Endothelial cell of umbilical vein (primary cell): ENCODE data around the gene CCDC15. TPM values are rescaled to one million over a fixed set of nuclear protein-coding genes. Genes with fewer than 3 reads are reported as not detected.

ENCODE experiments used
- BruUV-seq: library from RNA; stranded (reverse); fragments of 400-500 nt; replicated peaks from 2 replicates; lab custom pipeline; 2021; lab: Mats Ljungman, UMichigan
- CTCF ChIA-PET: fragments of 300-600, 350-600 bp; sonication (Branson Sonifier 250); formaldehyde crosslinking; loops from one replicate; lab custom pipeline; 2021; ENCODE audit warnings: antibody characterized with exemption, inconsistent platforms; lab: Charles Lee
- POLR2A ChIA-PET: fragments of 300-600, 350-600 bp; sonication (Branson Sonifier 250); formaldehyde crosslinking; loops from one replicate; lab custom pipeline; 2021; ENCODE audit warnings: antibody characterized with exemption, inconsistent platforms; lab: Charles Lee
- DNase-seq: peaks from one replicate; pipeline ENCODE4 v3.0.0-alpha.2; 2011; ENCODE audit warnings: low read depth, low spot score
- FAIRE-seq: peaks from 2 replicates; lab custom pipeline; 2011; peaks lifted over from hg19 to GRCh38; lab: Jason Lieb, UNC
- H2AFZ ChIP-seq: 2 replicates; pipeline ENCODE4 v1.6.0; 2012; ENCODE audit warnings: low read depth, low read length, control low read depth, inconsistent platforms
- H3K27ac ChIP-seq: 2 replicates; pipeline ENCODE4 v1.5.1; 2011; ENCODE audit warnings: low read depth, mild to moderate bottlenecking, control low read depth, low read length, moderate library complexity; ENCODE audit not compliant: insufficient read depth
- H3K27me3 ChIP-seq, 2 experiments: 2 replicates each; pipeline versions ENCODE4 v1.6.0 to v1.6.1; 2011; ENCODE audit warnings: low read length in 2 of 2, mixed read lengths in 1 of 2; ENCODE audit not compliant: control insufficient read depth in 2 of 2, insufficient read depth in 2 of 2
- H3K36me3 ChIP-seq, 2 experiments: 2 replicates in 1 of 2; 3 replicates in 1 of 2; pipeline ENCODE4 v1.5.1; 2011; ENCODE audit warnings: low read length in 2 of 2, mild to moderate bottlenecking in 1 of 2, moderate library complexity in 1 of 2; ENCODE audit not compliant: control insufficient read depth in 2 of 2, insufficient read depth in 2 of 2; ENCODE audit errors: extremely low read depth in 1 of 2
- H3K4me1 ChIP-seq: 3 replicates; pipeline ENCODE4 v1.5.1; 2011; ENCODE audit warnings: mild to moderate bottlenecking, low read length; ENCODE audit not compliant: control insufficient read depth, insufficient read depth; ENCODE audit errors: extremely low read depth
- H3K4me2 ChIP-seq: 2 replicates; pipeline ENCODE4 v1.6.1; 2011; ENCODE audit warnings: low read length, control low read depth, mixed read lengths; ENCODE audit not compliant: insufficient read depth
- H3K4me3 ChIP-seq, 3 experiments: fragments of 200-600 bp in 1 of 3; sonication (generic), shearing (Covaris generic) in 1 of 3; replicated peaks in 1 of 3; 2 replicates each; pipeline ENCODE4 v1.5.1; 2011 to 2016; ENCODE audit warnings: control low read depth in 3 of 3, low read length in 3 of 3, mild to moderate bottlenecking in 2 of 3, inconsistent platforms in 1 of 3, low read depth in 1 of 3, moderate library complexity in 1 of 3; ENCODE audit not compliant: insufficient read depth in 1 of 3
- H3K79me2 ChIP-seq: 2 replicates; pipeline ENCODE4 v1.6.0; 2012; ENCODE audit warnings: low read length, inconsistent platforms; ENCODE audit not compliant: control insufficient read depth, insufficient read depth
- H3K9ac ChIP-seq: replicated peaks from 2 replicates; pipeline ENCODE3; 2011; ENCODE audit warnings: low read length, control low read depth; ENCODE audit not compliant: insufficient read depth; ENCODE audit errors: extremely low read depth
- H3K9me1 ChIP-seq: replicated peaks from 3 replicates; pipeline ENCODE4 v1.6.0; 2011; ENCODE audit warnings: mild to moderate bottlenecking, low read length; ENCODE audit not compliant: control insufficient read depth, insufficient read depth; ENCODE audit errors: extremely low read depth
- H3K9me3 ChIP-seq: replicated peaks from 2 replicates; pipeline ENCODE4 v1.5.1; 2012; ENCODE audit warnings: low read length, inconsistent platforms; ENCODE audit not compliant: control insufficient read depth, insufficient read depth
- H4K20me1 ChIP-seq: replicated peaks from 2 replicates; pipeline ENCODE3; 2011; ENCODE audit warnings: mild to moderate bottlenecking, low read length; ENCODE audit not compliant: control insufficient read depth, insufficient read depth; ENCODE audit errors: extremely low read depth
- EZH2 ChIP-seq: IDR thresholded peaks from 2 replicates; pipeline ENCODE4 v1.6.1; 2012; ENCODE audit warnings: borderline replicate concordance, low read depth, mild to moderate bottlenecking, moderate library complexity, low read length, inconsistent platforms; ENCODE audit not compliant: severe bottlenecking
- FOS ChIP-seq: IDR thresholded peaks from 2 replicates; pipeline ENCODE4 v1.6.1; 2011; ENCODE audit warnings: mild to moderate bottlenecking, low read length, moderate library complexity, borderline replicate concordance; ENCODE audit not compliant: insufficient read depth
- GATA2 ChIP-seq: IDR thresholded peaks from 2 replicates; pipeline ENCODE4 v1.7.0; 2011; ENCODE audit warnings: low read depth, mild to moderate bottlenecking, moderate library complexity, mixed read lengths, low read length; ENCODE audit not compliant: insufficient read length, insufficient read depth
- JUN ChIP-seq: IDR thresholded peaks from 2 replicates; pipeline ENCODE4 v1.6.1; 2011; ENCODE audit warnings: borderline replicate concordance, low read depth; ENCODE audit not compliant: insufficient read length, insufficient read depth
- MYC ChIP-seq: IDR thresholded peaks from one replicate; pipeline ENCODE4 v1.6.1; 2011; ENCODE audit warnings: mild to moderate bottlenecking, low read depth, low read length
- POLR2A ChIP-seq: IDR thresholded peaks from 2 replicates; pipeline ENCODE4 v1.6.1; 2012; ENCODE audit warnings: low read depth, mild to moderate bottlenecking, control low read depth, low read length
- POLR2AphosphoS5 ChIP-seq: IDR thresholded peaks from 2 replicates; pipeline ENCODE4 v1.6.1; 2012; ENCODE audit warnings: low read depth, mild to moderate bottlenecking, control low read depth, low read length, moderate library complexity; ENCODE audit not compliant: insufficient read depth
- dilution Hi-C: fragments of 300-500 bp; cut with MboI; formaldehyde crosslinking; loops from one replicate; pipeline ENCODE4 v1.15.0; 2019; ENCODE audit warnings: low sequenced_read_pairs; ENCODE audit not compliant: extremely low pct_ligation_motif_present
- intact Hi-C: fragments of 100-400 bp; cut with micrococcal nuclease; formaldehyde crosslinking; loops from one replicate; pipeline ENCODE4 v1.10.0; 2022
- polyA plus RNA-seq, 4 experiments: library from polyadenylated mRNA; depleted of rRNA in 3 of 4; stranded (reverse) in 3 of 4; unstranded in 1 of 4; fragments of >200 nt; gene quantifications; 2 replicates each; pipeline versions ENCODE4 v1.2.1 to v1.2.3, GENCODE V29; 2011 to 2012; ENCODE audit warnings: missing spikeins in 1 of 4
- total RNA-seq: library from RNA; stranded (reverse); gene quantifications from 2 replicates; pipeline ENCODE4 v1.2.3, GENCODE V29; 2021
- TF ChIP-seq, protein P1 (sequence below), 2 donors: IDR thresholded peaks; 1 replicate in 1 of 2; 2 replicates in 1 of 2; pipeline ENCODE4 v1.5.1; 2011; ENCODE audit warnings: low read length in 2 of 2, mild to moderate bottlenecking in 2 of 2, moderate library complexity in 2 of 2, control low read depth in 1 of 2, inconsistent platforms in 1 of 2, low read depth in 1 of 2; ENCODE audit not compliant: insufficient read depth in 1 of 2; ENCODE audit errors: extremely low read depth in 1 of 2
- TF ChIP-seq, protein P2 (sequence below): IDR thresholded peaks from 2 replicates; pipeline ENCODE4 v1.6.1; 2011; ENCODE audit not compliant: insufficient read depth, insufficient read length

The CCDC15 gene
- total and polyA plus RNA-seq, 2 donors (not counting 3 experiments of a cell fraction or from before 2014, with no cell fraction given), result 0.75 to 3.8 TPM

DNA sequence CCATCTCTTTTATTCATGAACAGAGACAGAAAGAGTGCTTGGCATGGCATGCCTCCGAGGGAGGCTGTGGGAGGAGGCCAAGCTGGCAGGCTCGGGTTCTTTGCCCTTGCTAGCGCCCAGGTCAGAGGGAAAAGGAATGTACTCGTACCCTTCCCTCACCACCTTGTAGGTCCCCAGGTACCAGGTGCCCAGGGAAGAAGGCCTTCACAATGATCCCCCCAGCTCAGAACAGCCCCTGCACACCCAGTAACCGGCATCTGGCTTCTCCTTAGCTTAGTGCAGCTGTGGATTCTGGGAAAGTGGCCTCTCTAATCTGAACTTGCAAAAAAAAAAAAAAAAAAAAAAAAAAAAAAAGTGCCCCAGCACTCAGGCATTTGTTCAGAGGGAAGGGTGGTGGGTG lies 33.6 kb upstream of the CCDC15 start:
- no peaks in the 10 kb centered on the region for H3K9me3 ChIP-seq
- peak overlapping the region; percentile 54 for H3K4me2 ChIP-seq
- no peaks in the 10 kb centered on the region for H4K20me1 ChIP-seq
- H2AFZ ChIP-seq, result peak overlapping the region; percentile 86
- TSS peak; percentile 30 for BruUV-seq
- peak overlapping the region in 1 of 3 experiments; percentile 31 for H3K4me3 ChIP-seq
- H3K9me1 ChIP-seq, result no peaks in the 10 kb centered on the region
- H3K9ac ChIP-seq, result peak overlapping the region; percentile 57
- peaks cover 14% of the 10 kb centered on the region for H3K4me1 ChIP-seq
- FAIRE-seq (no peak), DNase-seq (no peak)
- H3K27me3 ChIP-seq, result no peaks in the 10 kb centered on the region
- no peak for TF ChIP-seq FOS
- TF ChIP-seq, protein P1, sequence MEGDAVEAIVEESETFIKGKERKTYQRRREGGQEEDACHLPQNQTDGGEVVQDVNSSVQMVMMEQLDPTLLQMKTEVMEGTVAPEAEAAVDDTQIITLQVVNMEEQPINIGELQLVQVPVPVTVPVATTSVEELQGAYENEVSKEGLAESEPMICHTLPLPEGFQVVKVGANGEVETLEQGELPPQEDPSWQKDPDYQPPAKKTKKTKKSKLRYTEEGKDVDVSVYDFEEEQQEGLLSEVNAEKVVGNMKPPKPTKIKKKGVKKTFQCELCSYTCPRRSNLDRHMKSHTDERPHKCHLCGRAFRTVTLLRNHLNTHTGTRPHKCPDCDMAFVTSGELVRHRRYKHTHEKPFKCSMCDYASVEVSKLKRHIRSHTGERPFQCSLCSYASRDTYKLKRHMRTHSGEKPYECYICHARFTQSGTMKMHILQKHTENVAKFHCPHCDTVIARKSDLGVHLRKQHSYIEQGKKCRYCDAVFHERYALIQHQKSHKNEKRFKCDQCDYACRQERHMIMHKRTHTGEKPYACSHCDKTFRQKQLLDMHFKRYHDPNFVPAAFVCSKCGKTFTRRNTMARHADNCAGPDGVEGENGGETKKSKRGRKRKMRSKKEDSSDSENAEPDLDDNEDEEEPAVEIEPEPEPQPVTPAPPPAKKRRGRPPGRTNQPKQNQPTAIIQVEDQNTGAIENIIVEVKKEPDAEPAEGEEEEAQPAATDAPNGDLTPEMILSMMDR (IDR thresholded peaks at IDR 0.05; ENCODE audit: extremely low read depth in 1 of 2, insufficient read depth in 1 of 2, low read depth in 1 of 2, low read length in 2 of 2), result no peak
- no peak for TF ChIP-seq MYC
- TF ChIP-seq EZH2, result no peak
- TF ChIP-seq POLR2A, result no peak
- TF ChIP-seq GATA2, result no peak
- TF ChIP-seq POLR2AphosphoS5, result no peak
- TF ChIP-seq JUN, result no peak
- TF ChIP-seq, protein P2, sequence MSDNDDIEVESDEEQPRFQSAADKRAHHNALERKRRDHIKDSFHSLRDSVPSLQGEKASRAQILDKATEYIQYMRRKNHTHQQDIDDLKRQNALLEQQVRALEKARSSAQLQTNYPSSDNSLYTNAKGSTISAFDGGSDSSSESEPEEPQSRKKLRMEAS, result no peak
- dilution Hi-C loops, result no loop called here
- H3K27ac ChIP-seq, result peak overlapping the region; percentile 22
- ChIA-PET POLR2A (interaction anchor here (0.9 to 1.5 kb wide), 4 partner anchors 22 to 40 kb away, joined by 3 to 6 read pairs (median 4); no protein-coding TSS in a partner anchor), CTCF (interaction anchor here (0.6 to 3.3 kb wide), 15 partner anchors 8 to 425 kb away, joined by 3 to 38 read pairs (median 4); partner anchors contain the start of genes CCDC15 and ROBO4)
- H3K36me3 ChIP-seq, result no peaks in the 10 kb centered on the region
- no peaks in the 10 kb centered on the region for H3K79me2 ChIP-seq
- intact Hi-C loops, result loop anchor here (1.0 to 2.0 kb wide), 3 partner anchors 21 to 44 kb away; partner anchors contain the start of gene CCDC15
